CD4-positive, alpha-beta memory T cell (primary cell): ENCODE results near the gene CEP295NL. TPM values are rescaled to one million over a fixed set of nuclear protein-coding genes. Genes with fewer than 3 reads are reported as not detected.

Experiments
- CTCF ChIA-PET: fragments of 350-600 bp; sonication (Branson Sonifier 250); formaldehyde crosslinking; loops from one replicate; lab custom pipeline; 2021; ENCODE audit warnings: inconsistent platforms; ENCODE audit not compliant: partially characterized antibody; lab: Charles Lee
- POLR2A ChIA-PET: fragments of 350-600 bp; sonication (Branson Sonifier 250); formaldehyde crosslinking; loops from one replicate; lab custom pipeline; 2021; ENCODE audit not compliant: partially characterized antibody; lab: Charles Lee
- DNase-seq, 5 donors: peaks; one replicate each; pipeline versions ENCODE4 v3.0.0 to v3.0.0-alpha.2; 2020 to 2022; ENCODE audit warnings: mixed read lengths in 1 of 5
- H3K27ac ChIP-seq: one replicate; pipeline ENCODE4 v1.7.0; 2013; ENCODE audit warnings: low read depth, low read length
- H3K27me3 ChIP-seq: 2 replicates; pipeline ENCODE4 v1.7.0; 2013; ENCODE audit warnings: mild to moderate bottlenecking, low read length, moderate library complexity; ENCODE audit not compliant: insufficient read depth
- H3K36me3 ChIP-seq: 2 replicates; pipeline ENCODE4 v1.7.0; 2013; ENCODE audit warnings: mild to moderate bottlenecking, low read length, moderate library complexity; ENCODE audit not compliant: insufficient read depth
- H3K4me1 ChIP-seq: 2 replicates; pipeline ENCODE4 v1.7.0; 2013; ENCODE audit warnings: mild to moderate bottlenecking, low read length, moderate library complexity; ENCODE audit not compliant: insufficient read depth
- H3K4me3 ChIP-seq, 2 donors: one replicate each; pipeline ENCODE4 v1.7.0; 2013; ENCODE audit warnings: low read length in 2 of 2, mild to moderate bottlenecking in 1 of 2
- H3K9me3 ChIP-seq, 2 donors: one replicate each; pipeline ENCODE4 v1.7.0; 2013; ENCODE audit warnings: low read length in 2 of 2, control low read depth in 1 of 2; ENCODE audit not compliant: control insufficient read depth in 1 of 2
- H3K27ac Mint-ChIP-seq, 7 donors: one replicate each; pipeline ENCODE4 v1.8.0; 2020 to 2021; ENCODE audit warnings: mixed read lengths in 7 of 7, mild to moderate bottlenecking in 6 of 7, inconsistent platforms in 3 of 7, moderate library complexity in 3 of 7
- H3K27me3 Mint-ChIP-seq, 2 donors: one replicate each; pipeline ENCODE4 v1.8.0; 2020 to 2021; ENCODE audit warnings: mixed read lengths in 2 of 2
- H3K36me3 Mint-ChIP-seq, 2 donors: one replicate each; pipeline ENCODE4 v1.8.0; 2020 to 2021; ENCODE audit warnings: mixed read lengths in 2 of 2, inconsistent platforms in 1 of 2, mild to moderate bottlenecking in 1 of 2
- H3K4me1 Mint-ChIP-seq, 4 donors: one replicate each; pipeline ENCODE4 v1.8.0; 2020 to 2021; ENCODE audit warnings: mixed read lengths in 4 of 4, mild to moderate bottlenecking in 1 of 4
- H3K4me3 Mint-ChIP-seq, 8 donors: one replicate each; pipeline ENCODE4 v1.8.0; 2020 to 2021; ENCODE audit warnings: mixed read lengths in 8 of 8, mild to moderate bottlenecking in 7 of 8, moderate library complexity in 6 of 8, inconsistent platforms in 3 of 8
- H3K9me3 Mint-ChIP-seq, 8 donors: one replicate each; pipeline ENCODE4 v1.8.0; 2020 to 2021; ENCODE audit warnings: mixed read lengths in 8 of 8, mild to moderate bottlenecking in 5 of 8, inconsistent platforms in 3 of 8, moderate library complexity in 1 of 8
- intact Hi-C: fragments of 100-400 bp; cut with micrococcal nuclease; formaldehyde crosslinking; loops from one replicate; pipeline ENCODE4 v1.15.1; 2023
- polyA plus RNA-seq, 2 donors: library from polyadenylated mRNA; unstranded; fragments of 300-500 nt; fragmentation: Illumina TruSeq; gene quantifications; one replicate each; pipeline ENCODE4 v1.2.3, GENCODE V29; 2021
- total RNA-seq, 2 experiments: library from RNA; stranded (reverse); gene quantifications; one replicate each; pipeline ENCODE4 v1.2.3, GENCODE V29; 2021

CEP295NL gene
- total and polyA plus RNA-seq, 4 experiments from 2014 or later = 0.28 TPM; not detected in 3

- no peaks in the 10 kb centered on the region for H3K27me3 ChIP-seq
- CTCF ChIA-PET = no interaction called here
- no peak overlapping the region for H3K27ac ChIP-seq
- peaks cover 8% of the 10 kb centered on the region for H3K4me1 ChIP-seq
- intact Hi-C loops = no loop called here
- no peaks in the 10 kb centered on the region for H3K9me3 ChIP-seq
- H3K36me3 ChIP-seq = no peaks in the 10 kb centered on the region
- H3K4me3 ChIP-seq = no peak overlapping the region
- DNase-seq = no peak
- peak overlapping the region in 1 of 7 donors; percentile 47 for H3K27ac Mint-ChIP-seq
- no peaks in the 10 kb centered on the region for H3K27me3 Mint-ChIP-seq
- peaks cover 0 to 2% (median 0%) of the 10 kb centered on the region in 8 donors for H3K9me3 Mint-ChIP-seq
- H3K4me1 Mint-ChIP-seq = peaks cover 5 to 11% (median 7%) of the 10 kb centered on the region in 4 donors
- no peaks in the 10 kb centered on the region for H3K36me3 Mint-ChIP-seq
- POLR2A ChIA-PET = no interaction called here
- no peak overlapping the region for H3K4me3 Mint-ChIP-seq
These were observed 1.2 kb downstream of the CEP295NL start for GRCh38 chr17:78901806-78902205.

DNA sequence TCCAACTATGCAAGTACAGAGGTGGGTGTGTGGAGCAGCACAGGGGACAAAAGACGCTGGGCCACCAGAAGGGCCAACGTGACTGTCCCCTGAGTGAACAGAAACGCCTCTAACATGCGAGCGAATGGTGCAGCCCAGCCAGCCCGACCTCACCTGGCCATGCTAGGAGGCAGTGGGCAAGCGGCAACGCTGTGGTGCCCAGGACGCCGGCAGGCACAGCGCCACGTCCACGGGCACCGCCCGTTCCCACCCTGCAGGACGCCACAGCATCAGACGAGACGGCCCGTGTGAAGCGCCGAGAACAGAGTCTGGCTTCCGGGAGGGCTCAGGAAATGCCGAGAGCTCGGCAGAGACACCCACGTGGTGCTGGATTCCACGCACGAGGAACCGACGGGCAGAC, 2.2 kb downstream of the CEP295NL start:
- Mint-ChIP-seq H3K9me3 (peaks cover 0 to 2% (median 0%) of the 10 kb centered on the region in 8 donors), H3K36me3 (no peaks in the 10 kb centered on the region), H3K27me3 (no peaks in the 10 kb centered on the region), H3K4me1 (peaks cover 5 to 11% (median 7%) of the 10 kb centered on the region in 4 donors), H3K27ac (no peak overlapping the region), H3K4me3 (no peak overlapping the region)
- intact Hi-C loops = no loop called here
- H3K9me3 ChIP-seq = no peaks in the 10 kb centered on the region
- H3K36me3 ChIP-seq = no peaks in the 10 kb centered on the region
- CTCF ChIA-PET = no interaction called here
- DNase-seq = no peak
- H3K27ac ChIP-seq = no peak overlapping the region
- H3K4me1 ChIP-seq = peaks cover 8% of the 10 kb centered on the region
- H3K4me3 ChIP-seq = no peak overlapping the region
- H3K27me3 ChIP-seq = no peaks in the 10 kb centered on the region
- POLR2A ChIA-PET = no interaction called here

DNA sequence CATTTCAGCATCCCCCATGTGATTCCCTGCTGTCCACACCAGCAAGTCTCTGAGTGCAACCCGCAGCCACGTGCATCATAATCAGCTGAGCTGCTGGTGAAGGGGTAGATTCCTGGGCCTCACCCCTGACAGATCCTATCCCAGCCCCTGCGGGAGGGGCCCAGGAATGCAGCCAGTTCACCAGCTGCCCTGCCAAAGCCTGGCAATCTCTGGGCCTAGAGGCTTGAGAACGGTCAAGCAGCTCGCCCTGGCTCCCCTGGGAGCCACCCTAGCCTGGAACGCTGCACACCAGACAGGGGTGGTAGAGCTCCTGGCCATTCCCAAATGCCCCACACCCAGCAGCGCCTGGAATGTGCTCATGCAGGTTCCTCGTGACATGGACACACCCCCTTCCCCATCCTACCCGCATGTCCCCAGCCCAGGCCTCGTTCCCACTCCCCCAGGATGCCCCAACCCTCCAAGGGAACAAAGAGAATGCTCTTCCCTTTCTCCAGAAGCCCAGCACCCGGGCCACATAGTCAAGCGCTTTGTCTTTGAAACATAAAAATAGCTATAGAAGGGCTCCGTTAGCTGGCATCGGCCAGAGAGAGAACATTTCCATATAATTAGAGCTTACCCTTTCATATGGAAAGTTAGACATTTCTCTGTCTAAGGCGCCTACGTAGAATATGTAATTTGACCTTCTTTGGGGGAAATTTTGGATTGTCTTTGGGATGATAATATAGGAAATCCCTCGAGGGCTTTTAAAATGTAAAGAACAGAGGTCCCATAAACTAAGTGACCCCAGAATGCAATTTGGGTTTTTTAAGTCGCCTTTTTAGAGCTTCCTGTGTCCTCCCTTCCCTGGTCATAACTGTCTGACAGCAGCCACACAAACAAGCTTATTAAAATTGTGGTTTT, 3.4 kb downstream of the CEP295NL start:
- Mint-ChIP-seq H3K27me3 (no peaks in the 10 kb centered on the region), H3K36me3 (no peaks in the 10 kb centered on the region), H3K4me3 (no peak overlapping the region), H3K27ac (no peak overlapping the region), H3K9me3 (peaks cover 0 to 2% (median 0%) of the 10 kb centered on the region in 8 donors), H3K4me1 (peaks cover 5 to 11% (median 7%) of the 10 kb centered on the region in 4 donors)
- ChIA-PET POLR2A (interaction anchor here (0.6 kb wide), 1 partner anchor 10 kb away, joined by 3 read pairs; no protein-coding TSS in a partner anchor), CTCF (no interaction called here)
- Histone ChIP-seq H3K4me1 (peaks cover 8% of the 10 kb centered on the region), H3K36me3 (no peaks in the 10 kb centered on the region), H3K27ac (no peak overlapping the region), H3K9me3 (no peaks in the 10 kb centered on the region), H3K4me3 (no peak overlapping the region), H3K27me3 (no peaks in the 10 kb centered on the region)
- intact Hi-C loops = no loop called here
- no peak for DNase-seq

DNA sequence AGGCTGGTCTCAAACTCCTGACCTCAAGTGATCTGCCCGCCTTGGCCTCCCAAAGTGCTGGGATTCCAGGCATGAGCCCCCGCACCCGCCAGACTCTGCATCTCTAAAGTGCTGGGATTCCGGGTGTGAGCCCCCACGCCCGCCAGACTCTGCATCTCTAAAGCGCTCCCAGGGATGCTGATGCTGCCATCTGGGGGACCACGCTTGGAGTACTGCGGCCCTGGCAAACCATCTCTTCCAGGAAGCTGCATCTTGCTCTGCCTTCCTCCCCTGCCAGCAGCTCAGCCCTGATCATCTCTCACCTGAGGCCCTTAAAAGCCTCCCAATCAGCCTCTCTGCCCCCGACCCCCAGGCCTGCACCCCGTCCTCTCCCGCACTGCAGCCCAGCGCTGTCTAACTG, 4.1 kb downstream of the CEP295NL start:
- ChIA-PET CTCF (no interaction called here), POLR2A (no interaction called here)
- peaks cover 0 to 2% (median 0%) of the 10 kb centered on the region in 8 donors for H3K9me3 Mint-ChIP-seq
- intact Hi-C loops = no loop called here
- no peak overlapping the region for H3K4me3 ChIP-seq
- no peak for DNase-seq
- no peaks in the 10 kb centered on the region for H3K27me3 Mint-ChIP-seq
- H3K36me3 ChIP-seq = no peaks in the 10 kb centered on the region
- no peaks in the 10 kb centered on the region for H3K36me3 Mint-ChIP-seq
- H3K27me3 ChIP-seq = no peaks in the 10 kb centered on the region
- no peak overlapping the region for H3K4me3 Mint-ChIP-seq
- H3K27ac ChIP-seq = no peak overlapping the region
- H3K4me1 ChIP-seq = peaks cover 8% of the 10 kb centered on the region
- no peak overlapping the region for H3K27ac Mint-ChIP-seq
- peaks cover 5 to 11% (median 6%) of the 10 kb centered on the region in 4 donors for H3K4me1 Mint-ChIP-seq
- no peaks in the 10 kb centered on the region for H3K9me3 ChIP-seq

- H3K4me1 Mint-ChIP-seq = peaks cover 0 to 5% (median 0%) of the 10 kb centered on the region in 4 donors
- CTCF ChIA-PET = no interaction called here
These were observed 4.7 kb downstream of the CEP295NL start for GRCh38 chr17:78898075-78898836.

GRCh38 chr17:78897664-78898047, 5.3 kb downstream of the CEP295NL start:
- no peak for DNase-seq
- intact Hi-C loops = no loop called here
- ChIA-PET POLR2A (no interaction called here), CTCF (no interaction called here)
- Histone ChIP-seq H3K27ac (no peak overlapping the region), H3K4me3 (no peak overlapping the region), H3K36me3 (no peaks in the 10 kb centered on the region), H3K27me3 (no peaks in the 10 kb centered on the region), H3K9me3 (no peaks in the 10 kb centered on the region), H3K4me1 (no peaks in the 10 kb centered on the region)
- H3K27me3 Mint-ChIP-seq = no peaks in the 10 kb centered on the region
- peaks cover 0 to 4% (median 0%) of the 10 kb centered on the region in 4 donors for H3K4me1 Mint-ChIP-seq
- H3K36me3 Mint-ChIP-seq = no peaks in the 10 kb centered on the region
- no peak overlapping the region for H3K27ac Mint-ChIP-seq
- H3K9me3 Mint-ChIP-seq = peaks cover 0 to 2% (median 0%) of the 10 kb centered on the region in 8 donors
- no peak overlapping the region for H3K4me3 Mint-ChIP-seq

More at GRCh38 chr17:78898075-78898836, 4.7 kb downstream of the CEP295NL start:
- intact Hi-C loops = no loop called here
- Mint-ChIP-seq H3K9me3 (peaks cover 0 to 2% (median 0%) of the 10 kb centered on the region in 8 donors), H3K27ac (no peak overlapping the region), H3K36me3 (no peaks in the 10 kb centered on the region), H3K4me3 (no peak overlapping the region), H3K27me3 (no peaks in the 10 kb centered on the region)
- H3K4me3 ChIP-seq = no peak overlapping the region
- no peaks in the 10 kb centered on the region for H3K9me3 ChIP-seq
- no peaks in the 10 kb centered on the region for H3K27me3 ChIP-seq
- peaks cover 3% of the 10 kb centered on the region for H3K4me1 ChIP-seq
- no peak for DNase-seq
- POLR2A ChIA-PET = no interaction called here
- no peak overlapping the region for H3K27ac ChIP-seq
- no peaks in the 10 kb centered on the region for H3K36me3 ChIP-seq
